Measurements from ENCODE around the gene IPO9. TPM values are rescaled to one million over a fixed set of nuclear protein-coding genes. Genes with fewer than 3 reads are reported as not detected.
"Not testable (repeated sequence)": the region's sequence is repeated elsewhere in the genome, so short reads cannot be mapped to it uniquely, and the experiment has no call there.

Gene IPO9
- polyA plus RNA-seq, 1 experiment = 49.5 TPM

- Histone ChIP-seq H3K4me3 (ENCODE audit: low read depth, low read length) (no peak overlapping the region), H3K36me3 (ENCODE audit: control insufficient read depth, insufficient read depth, low read length) (peaks cover 3% of the 10 kb centered on the region), H3K27me3 (ENCODE audit: control insufficient read depth, insufficient read depth, low read length) (no peaks in the 10 kb centered on the region)
- no peak for DNase-seq (ENCODE audit: low read depth)
- no peak for TF ChIP-seq CTCF (IDR thresholded peaks at IDR 0.05; ENCODE audit: insufficient read depth, low read depth, low read length)
- ChIA-PET CTCF (interaction anchor here (0.6 to 3.9 kb wide), 11 partner anchors 9 to 340 kb away, joined by 3 to 26 read pairs (median 5); no protein-coding TSS in a partner anchor), POLR2A (no interaction called here)
These were observed 1.4 kb upstream of the IPO9 start for GRCh38 chr1:201827321-201828216.

GRCh38 chr1:201828217-201828819 is 639 bp upstream of the IPO9 start:
- TF ChIP-seq CTCF (IDR thresholded peaks at IDR 0.05; ENCODE audit: insufficient read depth, low read depth, low read length) = no peak
- no peaks in the 10 kb centered on the region; the same call in 1 of the 2 replicates for H3K36me3 ChIP-seq (ENCODE audit: control insufficient read depth, insufficient read depth, low read length)
- ChIA-PET CTCF (interaction anchor here (0.6 to 3.9 kb wide), 11 partner anchors 9 to 341 kb away, joined by 3 to 26 read pairs (median 6); no protein-coding TSS in a partner anchor), POLR2A (no interaction called here)
- no peak for DNase-seq (ENCODE audit: low read depth)
- no peaks in the 10 kb centered on the region for H3K27me3 ChIP-seq (ENCODE audit: control insufficient read depth, insufficient read depth, low read length)
- H3K4me3 ChIP-seq (ENCODE audit: low read depth, low read length) = no peak overlapping the region; the same call in 1 of the 2 replicates

GRCh38 chr1:201831371-201831770 is 2.4 kb downstream of the IPO9 start:
- Histone ChIP-seq H3K36me3 (ENCODE audit: control insufficient read depth, insufficient read depth, low read length) (no peaks in the 10 kb centered on the region), H3K27me3 (ENCODE audit: control insufficient read depth, insufficient read depth, low read length) (no peaks in the 10 kb centered on the region), H3K4me3 (ENCODE audit: low read depth, low read length) (no peak overlapping the region)
- DNase-seq (ENCODE audit: low read depth) = no peak
- POLR2A ChIA-PET = no interaction called here
- no peak for TF ChIP-seq CTCF (IDR thresholded peaks at IDR 0.05; ENCODE audit: insufficient read depth, low read depth, low read length)
- CTCF ChIA-PET = no interaction called here

- Histone ChIP-seq H3K4me3 (ENCODE audit: low read depth, low read length) (no peak overlapping the region), H3K27me3 (ENCODE audit: control insufficient read depth, insufficient read depth, low read length) (no peaks in the 10 kb centered on the region), H3K36me3 (ENCODE audit: control insufficient read depth, insufficient read depth, low read length) (no peaks in the 10 kb centered on the region)
- TF ChIP-seq CTCF (IDR thresholded peaks at IDR 0.05; ENCODE audit: insufficient read depth, low read depth, low read length) = no peak
- ChIA-PET CTCF (interaction anchor here (1.7 kb wide), 1 partner anchor 8 kb away, joined by 3 read pairs; no protein-coding TSS in a partner anchor), POLR2A (no interaction called here)
- DNase-seq (ENCODE audit: low read depth) = no peak
These were observed 5.7 kb downstream of the IPO9 start for GRCh38 chr1:201834621-201835020.

GRCh38 chr1:201838381-201838780 is 9.4 kb downstream of the IPO9 start:
- DNase-seq (ENCODE audit: low read depth) = no peak
- Histone ChIP-seq H3K4me3 (ENCODE audit: low read depth, low read length) (no peak overlapping the region), H3K27me3 (ENCODE audit: control insufficient read depth, insufficient read depth, low read length) (no peaks in the 10 kb centered on the region), H3K36me3 (ENCODE audit: control insufficient read depth, insufficient read depth, low read length) (no peaks in the 10 kb centered on the region; the same call in 1 of the 2 replicates)
- no peak for TF ChIP-seq CTCF (IDR thresholded peaks at IDR 0.05; ENCODE audit: insufficient read depth, low read depth, low read length)
- ChIA-PET CTCF (no interaction called here), POLR2A (no interaction called here)

- H3K27me3 ChIP-seq (ENCODE audit: control insufficient read depth, insufficient read depth, low read length); POLR2A ChIA-PET; CTCF ChIA-PET; H3K4me3 ChIP-seq (ENCODE audit: low read depth, low read length); H3K36me3 ChIP-seq (ENCODE audit: control insufficient read depth, insufficient read depth, low read length); DNase-seq (ENCODE audit: low read depth): not testable (repeated sequence)
These were observed 10.1 kb downstream of the IPO9 start for GRCh38 chr1:201839089-201839488.

Measured in BJ (cell line).